Mesendoderm (in vitro differentiated cells): Measurements from ENCODE around the gene DDC.

Source experiments
- DNase-seq: peaks from one replicate; pipeline ENCODE4 v3.0.0; 2013
- H2AK5ac ChIP-seq: 2 replicates; pipeline ENCODE4 v1.6.1; 2013; ENCODE audit warnings: low read length, inconsistent platforms
- H2BK120ac ChIP-seq: 2 replicates; pipeline ENCODE4 v1.6.1; 2013; ENCODE audit warnings: low read depth, mild to moderate bottlenecking, low read length, moderate library complexity, mixed read lengths
- H2BK15ac ChIP-seq: replicated peaks from 2 replicates; pipeline ENCODE4 v1.6.1; 2013; ENCODE audit warnings: low read depth, mild to moderate bottlenecking, moderate library complexity
- H2BK5ac ChIP-seq: 2 replicates; pipeline ENCODE4 v1.6.1; 2013; ENCODE audit warnings: low read length, inconsistent platforms
- H3K18ac ChIP-seq: 2 replicates; pipeline ENCODE4 v1.6.1; 2013; ENCODE audit warnings: mild to moderate bottlenecking, low read length, mixed read lengths
- H3K23ac ChIP-seq: one replicate; pipeline ENCODE4 v1.6.1; 2013; ENCODE audit warnings: low read length
- H3K27ac ChIP-seq: 2 replicates; pipeline ENCODE4 v1.5.1; 2013; ENCODE audit warnings: low read depth, mild to moderate bottlenecking, inconsistent platforms, low read length, moderate library complexity
- H3K27me3 ChIP-seq: 2 replicates; pipeline ENCODE4 v1.6.1; 2013; ENCODE audit warnings: low read length, control low read depth, mild to moderate bottlenecking, inconsistent platforms; ENCODE audit not compliant: insufficient read depth, poor library complexity
- H3K36me3 ChIP-seq: 2 replicates; pipeline ENCODE4 v1.6.1; 2013; ENCODE audit warnings: low read length, inconsistent platforms; ENCODE audit not compliant: control insufficient read depth, insufficient read depth
- H3K4ac ChIP-seq: one replicate; pipeline ENCODE4 v1.6.1; 2013; ENCODE audit warnings: low read depth, mild to moderate bottlenecking, low read length, moderate library complexity
- H3K4me1 ChIP-seq: 2 replicates; pipeline ENCODE4 v1.6.1; 2013; ENCODE audit warnings: low read depth, low read length, inconsistent platforms; ENCODE audit not compliant: control insufficient read depth
- H3K4me2 ChIP-seq: 2 replicates; pipeline ENCODE4 v1.6.1; 2013; ENCODE audit warnings: low read length
- H3K4me3 ChIP-seq: 2 replicates; pipeline ENCODE4 v1.5.1; 2013; ENCODE audit warnings: mild to moderate bottlenecking, low read length
- H3K56ac ChIP-seq: one replicate; pipeline ENCODE4 v1.6.1; 2013; ENCODE audit warnings: low read length
- H3K79me1 ChIP-seq: 2 replicates; pipeline ENCODE4 v1.6.1; 2013; ENCODE audit warnings: low read length, inconsistent platforms
- H3K79me2 ChIP-seq: 2 replicates; pipeline ENCODE4 v1.6.1; 2013; ENCODE audit warnings: mild to moderate bottlenecking, low read length; ENCODE audit not compliant: control insufficient read depth, insufficient read depth
- H3K9ac ChIP-seq: 2 replicates; pipeline ENCODE4 v1.6.1; 2013; ENCODE audit warnings: low read length, inconsistent platforms
- H4K5ac ChIP-seq: one replicate; pipeline ENCODE4 v1.6.1; 2013; ENCODE audit warnings: low read length
- H4K8ac ChIP-seq: one replicate; pipeline ENCODE4 v1.6.1; 2013; ENCODE audit warnings: low read depth, mild to moderate bottlenecking, control low read depth, low read length, moderate library complexity
- WGBS: extraction: QIAGEN DNeasy Blood & Tissue Kit; methylation state at CpG from one replicate; pipeline ENCODE4 v1.1.7; 2013; ENCODE audit warnings: low lambda C conversion rate, missing lambda C conversion rate; ENCODE audit not compliant: insufficient coverage; ENCODE audit errors: extremely low coverage; 5-methylcytosine and 5-hydroxymethylcytosine counted together

DDC gene

DNA sequence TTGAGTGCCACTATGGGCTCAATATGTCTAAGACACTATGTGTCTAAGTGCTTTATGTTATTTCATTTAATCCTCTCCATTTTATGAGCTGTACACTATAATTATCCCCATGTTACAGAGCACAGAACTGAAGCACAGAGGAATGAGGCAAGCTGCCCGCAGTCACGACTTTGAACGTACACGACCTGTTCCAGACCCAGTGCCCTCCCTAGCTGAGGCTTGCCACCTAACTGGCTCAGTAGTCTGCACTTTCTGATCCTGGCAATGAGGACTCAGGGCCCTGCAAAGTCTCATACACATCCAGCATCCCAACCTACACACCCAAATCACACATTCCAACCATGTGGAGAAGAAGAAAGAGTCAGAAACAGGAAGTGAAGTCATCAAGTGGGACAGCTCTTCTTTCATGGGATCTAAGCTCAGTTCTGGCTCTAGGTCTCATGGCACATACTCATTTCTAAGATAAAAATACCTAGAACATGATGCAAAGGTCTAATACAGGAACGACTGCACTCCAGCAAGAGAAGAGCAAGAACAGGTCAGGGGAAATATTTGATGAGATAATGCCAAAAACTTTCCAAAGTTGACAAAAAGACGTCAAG lies 42.4 kb upstream of the DDC start:
- WGBS: no CpG with 5 or more reads among the region's 6 CpGs
- peaks cover 8% of the 10 kb centered on the region for H3K36me3 ChIP-seq
- H3K79me2 ChIP-seq: no peaks in the 10 kb centered on the region

DNA sequence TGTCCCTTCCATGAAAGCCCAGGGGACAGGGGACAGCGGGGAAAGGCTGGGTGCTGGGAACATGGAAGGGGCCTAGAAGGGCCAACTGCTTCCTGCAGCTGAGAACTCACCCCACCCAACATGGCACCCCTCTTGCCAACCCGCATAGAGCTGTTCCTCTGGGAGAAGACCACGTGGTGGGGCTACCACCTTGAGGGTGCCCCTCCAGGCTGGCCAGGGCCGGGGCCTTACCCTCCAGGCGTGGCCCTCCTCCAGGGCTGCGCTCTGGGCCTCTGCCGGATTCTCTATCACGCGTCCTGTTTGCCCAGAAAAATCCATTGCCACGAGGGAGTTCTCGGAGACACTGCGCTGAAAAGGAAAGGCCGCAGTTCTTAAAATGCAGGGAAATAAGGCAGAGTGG lies 39.9 kb upstream of the DDC start:
- H3K4ac ChIP-seq: no peak overlapping the region
- no peak overlapping the region for H3K9ac ChIP-seq
- no peak overlapping the region for H2BK15ac ChIP-seq
- no peaks in the 10 kb centered on the region for H3K4me1 ChIP-seq
- H2BK120ac ChIP-seq: no peak overlapping the region
- H3K79me1 ChIP-seq: no peaks in the 10 kb centered on the region
- no CpG with 5 or more reads among the region's 13 CpGs for WGBS
- no peaks in the 10 kb centered on the region for H3K79me2 ChIP-seq
- no peak overlapping the region for H3K23ac ChIP-seq
- H3K4me3 ChIP-seq: no peak overlapping the region
- no peaks in the 10 kb centered on the region for H3K27me3 ChIP-seq
- H3K4me2 ChIP-seq: no peak overlapping the region
- H2BK5ac ChIP-seq: no peak overlapping the region
- H4K5ac ChIP-seq: no peak overlapping the region
- no peak for DNase-seq
- peaks cover 2% of the 10 kb centered on the region for H3K36me3 ChIP-seq
- H3K27ac ChIP-seq: no peak overlapping the region
- no peak overlapping the region for H3K18ac ChIP-seq
- no peak overlapping the region for H3K56ac ChIP-seq
- no peak overlapping the region for H4K8ac ChIP-seq
- no peak overlapping the region for H2AK5ac ChIP-seq

More for the DNA sequence above, 42.4 kb upstream of the DDC start:
- H3K56ac ChIP-seq: no peak overlapping the region
- no peak overlapping the region for H2BK120ac ChIP-seq
- no peak overlapping the region for H3K23ac ChIP-seq
- H3K18ac ChIP-seq: no peak overlapping the region
- H3K27ac ChIP-seq: no peak overlapping the region
- no peak overlapping the region for H4K5ac ChIP-seq
- no peak overlapping the region for H3K4ac ChIP-seq
- no peak overlapping the region for H2BK5ac ChIP-seq
- no peak overlapping the region for H3K9ac ChIP-seq
- H4K8ac ChIP-seq: no peak overlapping the region
- H2BK15ac ChIP-seq: no peak overlapping the region
- DNase-seq: peak; percentile 29
- H3K79me1 ChIP-seq: no peaks in the 10 kb centered on the region
- H3K27me3 ChIP-seq: no peaks in the 10 kb centered on the region
- H3K4me1 ChIP-seq: no peaks in the 10 kb centered on the region
- no peak overlapping the region for H2AK5ac ChIP-seq
- no peak overlapping the region for H3K4me3 ChIP-seq
- no peak overlapping the region for H3K4me2 ChIP-seq

DNA sequence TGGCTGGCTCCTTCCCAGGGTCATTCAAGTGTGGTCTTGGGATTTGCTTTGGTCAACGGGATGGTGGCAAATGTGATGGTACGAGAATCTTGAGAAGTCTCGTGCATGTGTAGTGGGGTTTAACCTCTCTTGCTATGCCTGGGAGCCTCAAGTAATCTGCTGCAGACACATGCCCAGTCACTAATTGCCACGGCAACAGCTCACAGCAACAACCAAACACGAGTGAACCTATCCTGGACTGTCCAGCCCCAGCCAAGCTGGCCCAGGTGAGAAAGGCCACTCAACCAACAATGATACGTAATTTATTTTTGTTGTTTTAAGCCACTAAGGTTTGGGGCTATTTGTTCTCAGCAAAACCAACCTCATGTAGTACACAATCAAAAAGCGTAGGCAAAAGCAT lies 38.1 kb upstream of the DDC start:
- Histone ChIP-seq H3K56ac (no peak overlapping the region), H3K4me1 (no peaks in the 10 kb centered on the region), H2BK15ac (no peak overlapping the region), H4K5ac (no peak overlapping the region), H3K27ac (no peak overlapping the region), H3K4ac (no peak overlapping the region), H3K4me3 (no peak overlapping the region), H3K36me3 (peaks cover 4% of the 10 kb centered on the region), H2AK5ac (no peak overlapping the region), H3K79me1 (no peaks in the 10 kb centered on the region), H3K18ac (no peak overlapping the region), H3K23ac (no peak overlapping the region), H3K9ac (no peak overlapping the region), H3K4me2 (no peak overlapping the region), H2BK5ac (no peak overlapping the region), H2BK120ac (no peak overlapping the region), H3K27me3 (no peaks in the 10 kb centered on the region), H3K79me2 (no peaks in the 10 kb centered on the region), H4K8ac (no peak overlapping the region)
- no CpG with 5 or more reads among the region's 7 CpGs for WGBS
- peak; percentile 33 for DNase-seq

DNA sequence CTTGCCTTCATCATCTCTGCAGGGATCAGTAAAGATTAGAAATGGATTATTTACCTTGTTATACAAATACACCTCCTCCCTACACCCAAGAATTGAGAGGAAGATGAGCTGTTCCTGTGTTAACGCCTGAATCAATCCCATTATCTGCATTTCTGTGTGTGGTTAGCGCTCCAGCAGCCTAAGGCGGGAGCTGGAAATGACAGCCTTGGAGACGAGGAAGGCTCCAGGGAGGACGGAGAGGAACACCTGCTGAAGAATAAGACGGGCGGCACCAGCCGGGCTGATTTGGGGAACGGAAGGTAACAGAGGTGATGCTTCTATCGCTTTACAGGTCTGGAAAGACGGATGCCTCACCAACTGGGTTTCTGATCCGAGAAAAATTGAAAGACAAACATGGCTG lies 34.2 kb upstream of the DDC start:
- no CpG with 5 or more reads among the region's 12 CpGs for WGBS

DNA sequence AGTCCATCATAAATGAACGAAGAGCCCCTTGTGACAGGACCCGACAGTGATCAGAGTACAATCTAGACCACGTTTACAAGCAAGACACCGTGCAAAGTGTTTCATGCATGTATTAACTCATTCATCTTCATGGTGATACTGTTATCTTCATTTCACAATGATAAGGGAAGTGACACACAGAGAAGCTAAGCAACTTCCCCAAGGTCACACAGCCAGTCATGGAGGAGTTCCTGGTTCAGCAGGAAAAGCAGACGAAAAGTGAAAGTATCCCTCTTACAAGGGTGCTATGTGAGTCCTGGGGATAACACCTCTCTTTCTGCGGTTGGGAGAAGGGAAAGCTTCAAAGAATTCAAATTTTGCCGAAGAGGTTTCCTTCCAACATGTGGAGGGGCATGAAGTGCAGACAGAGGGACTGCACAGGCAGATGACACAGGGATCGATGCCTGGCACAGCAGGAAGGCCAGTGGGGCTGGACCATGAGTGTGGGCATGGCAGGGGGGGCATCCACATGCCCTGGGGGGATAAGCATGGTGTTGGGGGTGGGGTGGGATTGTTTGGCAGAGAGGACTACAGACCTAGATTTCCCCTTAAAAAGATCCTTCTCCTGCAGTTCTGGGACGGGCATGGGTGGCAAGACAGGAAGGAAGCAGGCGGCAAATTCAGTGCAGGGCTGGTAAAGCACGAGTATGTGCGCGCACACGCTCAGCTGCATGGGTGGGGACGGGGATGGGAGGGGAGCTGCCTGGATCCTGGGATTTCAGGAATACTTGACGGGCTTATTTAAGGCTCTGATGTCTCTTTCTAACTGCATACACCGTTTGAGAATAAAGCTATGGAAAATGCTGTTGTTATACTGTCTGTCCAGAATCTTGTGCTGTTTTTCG lies 33.5 kb upstream of the DDC start:
- no peaks in the 10 kb centered on the region for H3K79me1 ChIP-seq
- H3K27ac ChIP-seq: no peak overlapping the region
- WGBS: no CpG with 5 or more reads among the region's 18 CpGs
- no peak overlapping the region for H4K5ac ChIP-seq
- no peak overlapping the region for H2BK15ac ChIP-seq
- H2AK5ac ChIP-seq: no peak overlapping the region
- no peak overlapping the region for H3K23ac ChIP-seq
- H3K4me2 ChIP-seq: no peak overlapping the region
- no peak overlapping the region for H3K9ac ChIP-seq
- no peak overlapping the region for H3K4ac ChIP-seq
- H2BK120ac ChIP-seq: no peak overlapping the region
- H3K18ac ChIP-seq: no peak overlapping the region
- H3K36me3 ChIP-seq: peaks cover 9% of the 10 kb centered on the region
- no peaks in the 10 kb centered on the region for H3K4me1 ChIP-seq
- no peak overlapping the region for H3K4me3 ChIP-seq
- no peak overlapping the region for H4K8ac ChIP-seq
- DNase-seq: no peak
- H3K27me3 ChIP-seq: no peaks in the 10 kb centered on the region
- no peak overlapping the region for H3K56ac ChIP-seq
- no peak overlapping the region for H2BK5ac ChIP-seq
- no peaks in the 10 kb centered on the region for H3K79me2 ChIP-seq

More for the DNA sequence above, 34.2 kb upstream of the DDC start:
- no peak overlapping the region for H4K8ac ChIP-seq
- H3K4me1 ChIP-seq: no peaks in the 10 kb centered on the region
- no peaks in the 10 kb centered on the region for H3K79me2 ChIP-seq
- no peak overlapping the region for H2BK120ac ChIP-seq
- no peaks in the 10 kb centered on the region for H3K79me1 ChIP-seq
- no peak overlapping the region for H3K56ac ChIP-seq
- no peak overlapping the region for H2AK5ac ChIP-seq
- H3K4me2 ChIP-seq: no peak overlapping the region
- no peak overlapping the region for H3K4ac ChIP-seq
- no peak overlapping the region for H4K5ac ChIP-seq
- H3K9ac ChIP-seq: no peak overlapping the region
- no peak overlapping the region for H3K18ac ChIP-seq
- H2BK15ac ChIP-seq: no peak overlapping the region
- no peak overlapping the region for H3K27ac ChIP-seq
- no peak overlapping the region for H3K4me3 ChIP-seq
- peaks cover 7% of the 10 kb centered on the region for H3K36me3 ChIP-seq
- H3K23ac ChIP-seq: no peak overlapping the region
- no peak for DNase-seq
- no peaks in the 10 kb centered on the region for H3K27me3 ChIP-seq
- H2BK5ac ChIP-seq: no peak overlapping the region
